AG09309 (cell line): ENCODE results near the gene THRA.

Experiments used
- DNase-seq: peaks from one replicate; pipeline ENCODE4 v3.0.0-alpha.2; 2010; ENCODE audit warnings: low read depth
- H3K4me3 ChIP-seq: 2 replicates; pipeline ENCODE4 v1.5.1; 2011; ENCODE audit warnings: mild to moderate bottlenecking, low read depth, low read length, moderate library complexity; ENCODE audit not compliant: control insufficient read depth
- CTCF ChIP-seq: IDR thresholded peaks from 2 replicates; pipeline ENCODE4 v1.5.1; 2011; ENCODE audit warnings: mild to moderate bottlenecking, low read depth, low read length, inconsistent platforms; ENCODE audit not compliant: insufficient read depth, control insufficient read depth; ENCODE audit errors: missing control alignments

THRA gene, protein sequence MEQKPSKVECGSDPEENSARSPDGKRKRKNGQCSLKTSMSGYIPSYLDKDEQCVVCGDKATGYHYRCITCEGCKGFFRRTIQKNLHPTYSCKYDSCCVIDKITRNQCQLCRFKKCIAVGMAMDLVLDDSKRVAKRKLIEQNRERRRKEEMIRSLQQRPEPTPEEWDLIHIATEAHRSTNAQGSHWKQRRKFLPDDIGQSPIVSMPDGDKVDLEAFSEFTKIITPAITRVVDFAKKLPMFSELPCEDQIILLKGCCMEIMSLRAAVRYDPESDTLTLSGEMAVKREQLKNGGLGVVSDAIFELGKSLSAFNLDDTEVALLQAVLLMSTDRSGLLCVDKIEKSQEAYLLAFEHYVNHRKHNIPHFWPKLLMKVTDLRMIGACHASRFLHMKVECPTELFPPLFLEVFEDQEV

GRCh38 chr17:40062329-40063186, at the start of gene THRA:
TSS of gene THRA (plus strand) at chr17:40062965. CDS start at chr17:40074489, 11,524 bp downstream.
- TF ChIP-seq CTCF, result peak; percentile 7
- DNase-seq, result no peak
- peak within 1 kb of the TSS; percentile 98 for H3K4me3 ChIP-seq

GRCh38 chr17:40014375-40014980, 48.3 kb upstream of the THRA start:
- DNase-seq, result no peak
- no peak overlapping the region for H3K4me3 ChIP-seq
- no peak for TF ChIP-seq CTCF

DNA sequence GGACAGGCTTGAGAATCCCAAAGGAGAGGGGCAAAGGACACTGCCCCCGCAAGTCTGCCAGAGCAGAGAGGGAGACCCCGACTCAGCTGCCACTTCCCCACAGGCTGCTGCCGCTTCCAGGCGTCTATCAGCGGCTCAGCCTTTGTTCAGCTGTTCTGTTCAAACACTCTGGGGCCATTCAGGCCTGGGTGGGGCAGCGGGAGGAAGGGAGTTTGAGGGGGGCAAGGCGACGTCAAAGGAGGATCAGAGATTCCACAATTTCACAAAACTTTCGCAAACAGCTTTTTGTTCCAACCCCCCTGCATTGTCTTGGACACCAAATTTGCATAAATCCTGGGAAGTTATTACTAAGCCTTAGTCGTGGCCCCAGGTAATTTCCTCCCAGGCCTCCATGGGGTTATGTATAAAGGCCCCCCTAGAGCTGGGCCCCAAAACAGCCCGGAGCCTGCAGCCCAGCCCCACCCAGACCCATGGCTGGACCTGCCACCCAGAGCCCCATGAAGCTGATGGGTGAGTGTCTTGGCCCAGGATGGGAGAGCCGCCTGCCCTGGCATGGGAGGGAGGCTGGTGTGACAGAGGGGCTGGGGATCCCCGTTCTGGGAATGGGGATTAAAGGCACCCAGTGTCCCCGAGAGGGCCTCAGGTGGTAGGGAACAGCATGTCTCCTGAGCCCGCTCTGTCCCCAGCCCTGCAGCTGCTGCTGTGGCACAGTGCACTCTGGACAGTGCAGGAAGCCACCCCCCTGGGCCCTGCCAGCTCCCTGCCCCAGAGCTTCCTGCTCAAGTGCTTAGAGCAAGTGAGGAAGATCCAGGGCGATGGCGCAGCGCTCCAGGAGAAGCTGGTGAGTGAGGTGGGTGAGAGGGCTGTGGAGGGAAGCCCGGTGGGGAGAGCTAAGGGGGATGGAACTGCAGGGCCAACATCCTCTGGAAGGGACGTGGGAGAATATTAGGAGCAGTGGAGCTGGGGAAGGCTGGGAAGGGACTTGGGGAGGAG, 47.5 kb upstream of the THRA start, which contains the start of gene CSF3:
TSS of gene CSF3 (plus strand) at position 436 of the 993 bp plus-strand sequence. CDS start at position 471, 35 bp downstream.
- no peak within 1 kb of the TSS for H3K4me3 ChIP-seq
- no peak for TF ChIP-seq CTCF
- DNase-seq, result no peak

DNA sequence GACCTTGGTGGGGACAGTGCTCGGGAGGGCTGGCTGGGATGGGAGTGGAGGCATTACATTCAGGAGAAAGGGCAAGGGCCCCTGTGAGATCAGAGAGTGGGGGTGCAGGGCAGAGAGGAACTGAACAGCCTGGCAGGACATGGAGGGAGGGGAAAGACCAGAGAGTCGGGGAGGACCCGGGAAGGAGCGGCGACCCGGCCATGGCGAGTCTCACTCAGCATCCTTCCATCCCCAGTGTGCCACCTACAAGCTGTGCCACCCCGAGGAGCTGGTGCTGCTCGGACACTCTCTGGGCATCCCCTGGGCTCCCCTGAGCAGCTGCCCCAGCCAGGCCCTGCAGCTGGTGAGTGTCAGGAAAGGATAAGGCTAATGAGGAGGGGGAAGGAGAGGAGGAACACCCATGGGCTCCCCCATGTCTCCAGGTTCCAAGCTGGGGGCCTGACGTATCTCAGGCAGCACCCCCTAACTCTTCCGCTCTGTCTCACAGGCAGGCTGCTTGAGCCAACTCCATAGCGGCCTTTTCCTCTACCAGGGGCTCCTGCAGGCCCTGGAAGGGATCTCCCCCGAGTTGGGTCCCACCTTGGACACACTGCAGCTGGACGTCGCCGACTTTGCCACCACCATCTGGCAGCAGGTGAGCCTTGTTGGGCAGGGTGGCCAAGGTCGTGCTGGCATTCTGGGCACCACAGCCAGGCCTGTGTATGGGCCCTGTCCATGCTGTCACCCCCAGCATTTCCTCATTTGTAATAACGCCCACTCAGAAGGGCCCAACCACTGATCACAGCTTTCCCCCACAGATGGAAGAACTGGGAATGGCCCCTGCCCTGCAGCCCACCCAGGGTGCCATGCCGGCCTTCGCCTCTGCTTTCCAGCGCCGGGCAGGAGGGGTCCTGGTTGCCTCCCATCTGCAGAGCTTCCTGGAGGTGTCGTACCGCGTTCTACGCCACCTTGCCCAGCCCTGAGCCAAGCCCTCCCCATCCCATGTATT, 46.5 kb upstream of the THRA start:
- no peak overlapping the region for H3K4me3 ChIP-seq
- TF ChIP-seq CTCF, result no peak
- no peak for DNase-seq

- no peak for TF ChIP-seq CTCF
- no peak for DNase-seq
- H3K4me3 ChIP-seq, result no peak overlapping the region
Observed at GRCh38 chr17:40017422-40018080, 45.2 kb upstream of the THRA start.
